ENCODE data around the gene UBE2E2.
"Not testable (repeated sequence)": the region's sequence is repeated elsewhere in the genome, so short reads cannot be mapped to it uniquely, and the experiment has no call there.

UBE2E2 gene

DNA sequence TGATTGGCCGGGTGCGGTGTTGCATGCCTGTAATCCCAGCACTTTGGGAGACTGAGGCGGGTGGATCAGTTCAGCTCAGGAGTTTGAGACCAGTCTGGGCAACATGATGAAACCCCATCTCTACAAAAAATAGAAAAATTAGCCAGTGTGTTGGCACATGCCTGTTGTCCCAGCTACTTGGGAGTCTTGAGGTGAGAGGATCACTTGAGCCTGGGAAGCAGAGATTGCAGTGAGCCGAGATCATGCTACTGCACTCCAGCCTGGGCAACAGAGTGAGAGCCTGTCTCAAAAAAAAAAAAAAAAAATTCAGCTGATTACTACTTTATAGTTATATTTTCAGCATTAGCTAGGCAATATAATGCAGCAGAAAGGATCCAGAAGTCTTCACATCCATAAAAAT lies 133.7 kb downstream of the UBE2E2 start:
- not testable (repeated sequence) for DNase-seq

DNA sequence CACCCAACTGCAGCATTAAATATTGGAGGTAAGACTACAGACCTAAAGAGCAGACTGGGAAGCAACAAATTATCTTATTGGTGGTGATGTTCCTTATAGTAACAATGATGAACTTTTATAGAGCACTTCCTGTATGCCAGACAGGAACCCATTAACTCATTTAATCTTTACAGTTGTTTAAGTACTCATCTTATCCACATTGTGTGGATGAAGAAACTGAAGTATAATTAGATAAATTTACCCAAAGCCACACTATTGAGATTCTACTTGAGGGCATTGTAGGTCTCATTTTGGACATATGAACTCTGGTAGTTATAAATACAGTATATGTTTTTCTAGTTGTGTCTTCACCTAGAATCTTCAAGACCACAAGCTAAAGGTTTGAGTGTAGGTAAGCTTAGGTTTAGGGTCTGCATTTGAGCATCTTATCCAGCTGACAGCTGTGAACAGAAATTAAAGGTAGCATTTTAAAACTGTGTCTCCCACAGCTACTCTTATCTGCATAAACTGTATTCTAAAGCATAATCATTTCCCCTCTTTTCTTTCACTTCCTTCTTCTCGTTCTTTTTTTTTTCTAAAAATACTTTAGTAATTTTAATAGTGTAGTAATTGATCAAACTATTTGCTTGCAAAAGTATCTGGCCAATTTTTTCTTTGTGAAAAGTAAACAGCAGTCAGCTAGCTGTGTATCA lies 138.2 kb downstream of the UBE2E2 start:
- no peak for DNase-seq

GRCh38 chr3:23342343-23342742 lies 139.2 kb downstream of the UBE2E2 start:
- no peak for DNase-seq

GRCh38 chr3:23343509-23343908 lies 140.4 kb downstream of the UBE2E2 start:
- no peak for DNase-seq

- no peak for DNase-seq
Observed at GRCh38 chr3:23344886-23345285, 141.8 kb downstream of the UBE2E2 start.

- DNase-seq, result not testable (repeated sequence)
Observed at GRCh38 chr3:23349444-23349843, 146.3 kb downstream of the UBE2E2 start.

GRCh38 chr3:23356169-23356568 lies 153.0 kb downstream of the UBE2E2 start:
- DNase-seq, result no peak

DNA sequence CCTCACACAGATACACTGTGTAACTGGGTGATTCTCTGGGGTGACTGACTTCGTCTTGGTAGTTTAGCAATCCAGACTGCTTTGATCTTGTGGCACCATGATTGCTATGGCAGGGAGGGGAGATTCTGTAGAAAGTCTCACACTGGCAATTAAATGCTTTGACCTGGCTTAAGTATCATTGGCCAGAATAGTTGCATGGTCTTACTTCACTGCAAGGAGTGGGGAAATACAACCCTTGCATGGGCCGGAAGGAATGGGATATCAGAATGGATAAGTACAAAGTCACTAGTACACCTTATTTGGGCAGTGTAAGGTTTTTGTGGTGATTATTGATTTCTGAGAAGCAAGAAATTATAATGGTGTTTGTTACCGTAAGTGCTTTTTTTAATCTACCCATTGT lies 153.8 kb downstream of the UBE2E2 start:
- no peak for DNase-seq

DNA sequence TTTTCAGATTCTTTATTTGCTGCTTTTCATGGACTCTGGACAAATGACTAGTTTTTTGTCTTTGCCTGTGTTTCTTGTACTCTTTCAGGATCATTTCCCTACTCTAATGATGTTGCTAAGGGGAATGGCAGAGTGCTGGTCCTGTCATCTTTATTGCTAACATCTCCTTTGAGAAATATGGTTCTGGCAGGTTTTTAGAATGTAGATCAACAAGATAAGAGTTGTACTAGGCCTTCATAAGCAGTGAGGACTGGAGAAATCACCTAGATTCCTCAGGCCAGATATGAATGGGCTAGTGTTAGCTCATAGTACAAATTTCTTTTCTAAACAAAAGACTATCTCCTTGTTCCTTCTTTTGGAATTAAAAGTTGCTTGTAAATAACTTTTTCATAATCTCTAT lies 156.0 kb downstream of the UBE2E2 start:
- no peak for DNase-seq

GRCh38 chr3:23365066-23365465 lies 161.9 kb downstream of the UBE2E2 start:
- no peak for DNase-seq

DNA sequence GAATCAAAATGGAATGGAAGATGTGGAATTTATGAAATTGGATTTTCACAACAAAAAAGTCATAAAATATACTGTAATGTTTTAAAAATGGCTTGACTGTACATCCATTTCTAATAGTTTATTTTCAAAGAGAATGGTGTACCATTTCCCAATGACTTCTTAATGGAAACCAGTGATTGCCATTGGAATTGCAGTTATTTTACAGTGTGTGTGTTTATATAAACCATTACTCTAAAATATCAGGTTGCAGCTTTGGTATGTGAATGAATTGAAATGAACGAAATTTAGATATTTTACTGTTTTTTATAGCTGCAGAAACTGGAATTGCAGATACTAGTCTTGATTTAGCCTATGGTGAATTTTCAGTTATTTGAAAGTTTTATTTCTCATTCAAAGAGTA lies 165.6 kb downstream of the UBE2E2 start:
- no peak for DNase-seq

DNA sequence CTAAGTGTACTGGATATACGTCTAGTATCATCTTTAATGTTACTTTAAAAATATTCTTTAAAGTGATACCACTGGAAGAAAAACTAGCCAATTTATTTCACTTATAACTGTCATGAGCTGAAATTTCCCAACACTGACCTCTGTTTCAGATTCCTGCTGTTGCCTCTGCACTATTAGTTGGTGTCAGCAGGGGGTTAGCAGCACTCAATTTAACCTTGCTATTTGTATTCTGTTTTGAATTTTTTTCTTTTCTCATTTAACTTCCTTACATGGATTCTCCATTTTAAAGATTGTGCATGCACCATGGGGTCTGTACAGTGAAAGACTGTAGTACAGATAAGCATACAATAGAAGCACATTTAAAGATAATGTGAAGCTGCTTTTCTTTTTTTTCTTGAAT lies 169.2 kb downstream of the UBE2E2 start:
- no peak for DNase-seq

DNA sequence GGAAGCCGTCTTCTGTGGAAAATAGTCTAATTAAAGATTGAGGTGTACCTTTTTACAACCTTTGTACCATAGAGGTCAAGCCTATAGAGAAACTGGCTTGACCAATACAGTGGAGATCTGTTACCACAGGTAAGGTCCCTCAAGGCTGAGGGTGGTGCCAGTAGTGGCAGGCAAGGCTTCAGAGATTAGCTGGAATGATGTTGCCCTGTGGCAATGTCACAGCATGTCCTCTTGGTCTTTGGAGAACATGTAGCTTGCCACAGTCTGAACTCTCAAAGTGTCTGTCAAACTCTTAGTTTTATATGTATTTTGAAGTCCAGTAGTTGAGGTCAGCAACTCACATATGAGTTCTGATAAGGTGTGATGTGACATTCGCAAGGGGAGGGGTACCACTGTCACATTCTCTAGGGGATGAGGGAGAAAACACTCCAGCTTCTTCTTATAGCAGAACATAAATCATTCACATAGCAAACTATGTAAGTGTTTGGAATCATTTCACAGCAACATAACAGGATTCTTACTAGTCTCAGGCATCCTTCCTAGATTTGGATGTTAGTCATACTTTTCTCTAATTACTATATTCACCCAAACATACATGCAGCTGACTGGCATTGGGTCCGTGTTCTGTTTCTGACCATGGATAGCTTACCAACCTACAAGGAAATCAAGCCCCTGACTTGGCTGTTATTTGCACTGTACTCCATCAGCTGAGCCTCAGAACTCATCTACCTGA lies 173.6 kb downstream of the UBE2E2 start:
- DNase-seq, result no peak

DNA sequence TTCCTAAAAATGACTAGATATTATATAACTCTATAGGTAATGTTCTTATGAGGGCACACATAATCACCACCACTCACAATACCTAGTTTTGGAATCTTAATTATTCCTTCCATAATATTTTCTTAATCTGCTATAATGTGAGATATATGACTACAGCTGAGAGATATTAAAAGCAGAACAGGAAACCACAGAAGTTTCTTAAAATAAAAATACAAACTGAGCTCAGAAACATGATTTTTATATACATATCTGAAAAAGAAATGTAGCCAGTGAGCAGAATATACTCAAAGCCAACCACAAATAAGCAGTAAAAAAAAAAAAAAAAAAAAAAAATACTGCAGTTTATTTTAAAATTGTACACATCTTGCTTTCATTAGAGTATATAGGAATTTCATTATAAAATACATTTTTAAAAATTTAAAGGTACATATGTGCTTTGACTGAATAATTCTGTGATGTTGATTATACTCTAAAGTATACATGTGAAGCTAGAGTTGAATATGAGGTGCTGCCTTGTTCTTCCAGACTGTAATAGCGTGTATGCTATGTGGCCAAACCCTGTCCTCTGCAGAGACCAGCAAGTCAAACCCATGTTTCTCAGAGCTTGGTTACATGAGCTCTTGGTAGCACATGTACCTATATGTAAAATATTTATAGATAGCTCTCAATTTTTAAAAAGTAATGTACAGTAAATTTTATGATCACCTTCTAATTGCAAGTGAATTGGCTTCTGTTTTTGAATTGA lies 175.0 kb downstream of the UBE2E2 start:
- no peak for DNase-seq

- no peak for DNase-seq
Observed at GRCh38 chr3:23383875-23384274, 180.7 kb downstream of the UBE2E2 start.

DNA sequence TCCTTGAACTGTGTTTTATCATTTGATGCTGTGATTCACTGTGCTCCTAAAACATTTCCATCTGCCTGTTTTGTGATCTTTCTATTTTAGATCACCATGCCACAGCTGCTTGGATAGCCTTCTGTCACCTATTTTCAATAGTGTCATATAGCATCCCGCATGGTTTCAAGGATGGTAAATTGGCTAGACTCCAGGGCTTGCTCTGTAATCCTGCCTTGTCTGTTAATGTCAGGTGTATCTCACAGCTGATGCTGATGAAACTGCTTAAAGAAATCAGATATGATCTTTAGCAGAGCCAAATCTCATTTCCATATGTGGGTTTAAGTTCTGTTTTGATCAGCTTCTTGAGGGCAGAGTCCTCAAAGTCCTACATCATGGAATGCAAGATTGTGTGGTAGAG lies 182.2 kb downstream of the UBE2E2 start:
- DNase-seq, result no peak

- no peak for DNase-seq
Observed at GRCh38 chr3:23387286-23387918, 184.3 kb downstream of the UBE2E2 start.

- DNase-seq, result no peak
Observed at GRCh38 chr3:23389089-23389488, 186.0 kb downstream of the UBE2E2 start.

DNA sequence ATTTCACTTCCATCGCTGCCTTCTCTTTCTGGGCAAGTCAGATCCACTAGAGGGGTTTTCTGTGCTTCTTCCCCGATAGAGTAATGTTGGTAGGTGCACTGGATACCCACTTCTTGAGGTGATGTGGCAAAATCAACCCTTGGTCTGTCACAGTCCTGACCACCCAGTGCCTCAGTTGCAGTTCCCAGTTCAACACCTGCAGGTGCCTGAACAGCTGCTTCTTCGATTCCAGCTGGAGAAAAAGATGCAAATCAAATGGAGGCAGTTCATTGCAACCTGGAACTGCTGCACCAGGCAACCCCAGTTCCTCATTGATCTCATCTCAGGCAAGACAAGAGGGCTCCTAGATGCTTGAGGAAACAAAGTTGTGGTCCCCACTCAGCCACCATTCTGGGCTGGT lies 186.6 kb downstream of the UBE2E2 start:
- no peak for DNase-seq

- DNase-seq, result no peak
Observed at GRCh38 chr3:23390446-23390845, 187.3 kb downstream of the UBE2E2 start.

- DNase-seq, result no peak
Observed at GRCh38 chr3:23390989-23391553, 187.9 kb downstream of the UBE2E2 start.

- no peak for DNase-seq
Observed at GRCh38 chr3:23395115-23395514, 192.0 kb downstream of the UBE2E2 start.

DNA sequence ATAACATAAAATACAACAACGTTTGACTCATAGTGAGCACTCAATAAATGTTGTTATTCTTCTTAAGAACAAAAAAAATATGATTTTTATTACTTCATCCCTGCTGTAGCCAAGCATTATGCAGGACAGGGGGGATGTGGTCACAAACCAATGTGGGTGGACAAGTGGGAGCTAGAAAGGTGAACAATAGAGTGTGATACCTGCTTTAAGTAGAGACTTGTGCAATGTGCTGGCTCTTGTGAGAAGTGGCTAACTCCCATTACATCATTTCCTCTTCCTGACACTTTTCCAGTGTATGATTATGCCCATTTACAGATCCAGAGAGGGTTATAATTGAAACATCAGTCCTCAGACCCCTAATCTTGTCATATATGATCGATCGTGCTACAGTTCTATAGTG lies 193.6 kb downstream of the UBE2E2 start:
- DNase-seq, result no peak
